ENCODE data around the gene VSTM2L. TPM values are rescaled to one million over a fixed set of nuclear protein-coding genes. Genes with fewer than 3 reads are reported as not detected.
A peak's percentile ranks its signal among the peaks of the same experiment; 100 is the strongest.

VSTM2L gene
- polyA plus RNA-seq, 1 donor from 2014 or later: 22.1 TPM

DNA sequence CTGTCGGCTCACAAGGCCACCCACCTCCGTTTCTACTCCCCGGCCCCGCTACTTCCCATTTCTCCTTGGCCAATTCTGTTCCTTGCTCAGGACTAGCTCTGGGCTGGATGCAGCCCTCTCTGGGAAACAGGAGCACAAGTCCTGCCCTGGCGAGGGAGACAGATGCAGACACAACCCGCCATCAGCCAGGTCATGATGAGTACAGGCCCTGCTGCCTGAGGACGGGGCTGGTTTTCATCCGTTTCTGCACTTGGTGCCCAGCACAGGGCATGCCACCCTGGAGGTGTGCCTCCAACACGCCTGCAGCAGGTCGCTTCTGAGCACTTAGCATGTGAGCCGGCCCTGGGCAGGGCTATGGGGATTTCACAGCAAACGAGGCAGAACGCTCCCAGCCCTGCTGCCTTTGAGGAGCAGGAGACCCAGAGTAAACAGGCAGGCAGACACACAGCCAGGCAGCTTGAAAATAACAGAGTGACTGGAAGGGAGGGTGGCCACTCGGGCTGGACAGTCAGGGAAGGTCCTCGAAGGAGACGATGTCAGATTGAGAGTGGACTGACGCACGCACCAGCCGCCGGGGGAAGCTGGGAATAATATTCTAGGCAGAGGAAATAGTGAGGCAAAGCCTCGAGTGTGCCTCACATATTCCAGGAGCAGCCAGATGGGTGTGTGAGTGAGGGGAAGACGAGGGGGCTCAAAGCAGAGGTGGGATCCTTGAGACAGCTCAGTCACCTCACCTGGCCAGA, 21.2 kb upstream of the VSTM2L start:
- TF ChIP-seq MXI1 (conservative IDR thresholded peaks at IDR 0.05; ENCODE audit: poor library complexity, severe bottlenecking) (no peak), POLR2AphosphoS5 (IDR thresholded peaks at IDR 0.05) (no peak), SMC3 (conservative IDR thresholded peaks at IDR 0.05; ENCODE audit: poor library complexity) (no peak), EP300 (conservative IDR thresholded peaks at IDR 0.05; ENCODE audit: poor library complexity, severe bottlenecking) (no peak)
- TF ChIP-seq, protein P1, sequence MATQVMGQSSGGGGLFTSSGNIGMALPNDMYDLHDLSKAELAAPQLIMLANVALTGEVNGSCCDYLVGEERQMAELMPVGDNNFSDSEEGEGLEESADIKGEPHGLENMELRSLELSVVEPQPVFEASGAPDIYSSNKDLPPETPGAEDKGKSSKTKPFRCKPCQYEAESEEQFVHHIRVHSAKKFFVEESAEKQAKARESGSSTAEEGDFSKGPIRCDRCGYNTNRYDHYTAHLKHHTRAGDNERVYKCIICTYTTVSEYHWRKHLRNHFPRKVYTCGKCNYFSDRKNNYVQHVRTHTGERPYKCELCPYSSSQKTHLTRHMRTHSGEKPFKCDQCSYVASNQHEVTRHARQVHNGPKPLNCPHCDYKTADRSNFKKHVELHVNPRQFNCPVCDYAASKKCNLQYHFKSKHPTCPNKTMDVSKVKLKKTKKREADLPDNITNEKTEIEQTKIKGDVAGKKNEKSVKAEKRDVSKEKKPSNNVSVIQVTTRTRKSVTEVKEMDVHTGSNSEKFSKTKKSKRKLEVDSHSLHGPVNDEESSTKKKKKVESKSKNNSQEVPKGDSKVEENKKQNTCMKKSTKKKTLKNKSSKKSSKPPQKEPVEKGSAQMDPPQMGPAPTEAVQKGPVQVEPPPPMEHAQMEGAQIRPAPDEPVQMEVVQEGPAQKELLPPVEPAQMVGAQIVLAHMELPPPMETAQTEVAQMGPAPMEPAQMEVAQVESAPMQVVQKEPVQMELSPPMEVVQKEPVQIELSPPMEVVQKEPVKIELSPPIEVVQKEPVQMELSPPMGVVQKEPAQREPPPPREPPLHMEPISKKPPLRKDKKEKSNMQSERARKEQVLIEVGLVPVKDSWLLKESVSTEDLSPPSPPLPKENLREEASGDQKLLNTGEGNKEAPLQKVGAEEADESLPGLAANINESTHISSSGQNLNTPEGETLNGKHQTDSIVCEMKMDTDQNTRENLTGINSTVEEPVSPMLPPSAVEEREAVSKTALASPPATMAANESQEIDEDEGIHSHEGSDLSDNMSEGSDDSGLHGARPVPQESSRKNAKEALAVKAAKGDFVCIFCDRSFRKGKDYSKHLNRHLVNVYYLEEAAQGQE (IDR thresholded peaks at IDR 0.05; ENCODE audit: borderline replicate concordance): no peak
- Histone ChIP-seq H3K4me3 (ENCODE audit: low read length) (no peak overlapping the region), H3K27ac (ENCODE audit: low read length) (no peak overlapping the region), H3K27me3 (ENCODE audit: insufficient read depth, low read depth, low read length) (no peaks in the 10 kb centered on the region), H3K79me2 (replicated peaks; ENCODE audit: insufficient read depth, low read length) (no peaks in the 10 kb centered on the region), H3K4me2 (ENCODE audit: low read length) (no peak overlapping the region), H4K20me1 (ENCODE audit: insufficient read depth) (no peaks in the 10 kb centered on the region), H3K36me3 (ENCODE audit: insufficient read depth, low read length) (no peaks in the 10 kb centered on the region), H3K9me3 (ENCODE audit: low read length) (no peaks in the 10 kb centered on the region), H3F3A (ENCODE audit: insufficient read depth, low read length, poor library complexity, severe bottlenecking) (no peaks in the 10 kb centered on the region), H2AFZ (ENCODE audit: low read depth, low read length) (no peak overlapping the region), H3K9me2 (ENCODE audit: insufficient read depth, low read length) (no peaks in the 10 kb centered on the region), H3K9ac (ENCODE audit: low read length) (no peak overlapping the region)

DNA sequence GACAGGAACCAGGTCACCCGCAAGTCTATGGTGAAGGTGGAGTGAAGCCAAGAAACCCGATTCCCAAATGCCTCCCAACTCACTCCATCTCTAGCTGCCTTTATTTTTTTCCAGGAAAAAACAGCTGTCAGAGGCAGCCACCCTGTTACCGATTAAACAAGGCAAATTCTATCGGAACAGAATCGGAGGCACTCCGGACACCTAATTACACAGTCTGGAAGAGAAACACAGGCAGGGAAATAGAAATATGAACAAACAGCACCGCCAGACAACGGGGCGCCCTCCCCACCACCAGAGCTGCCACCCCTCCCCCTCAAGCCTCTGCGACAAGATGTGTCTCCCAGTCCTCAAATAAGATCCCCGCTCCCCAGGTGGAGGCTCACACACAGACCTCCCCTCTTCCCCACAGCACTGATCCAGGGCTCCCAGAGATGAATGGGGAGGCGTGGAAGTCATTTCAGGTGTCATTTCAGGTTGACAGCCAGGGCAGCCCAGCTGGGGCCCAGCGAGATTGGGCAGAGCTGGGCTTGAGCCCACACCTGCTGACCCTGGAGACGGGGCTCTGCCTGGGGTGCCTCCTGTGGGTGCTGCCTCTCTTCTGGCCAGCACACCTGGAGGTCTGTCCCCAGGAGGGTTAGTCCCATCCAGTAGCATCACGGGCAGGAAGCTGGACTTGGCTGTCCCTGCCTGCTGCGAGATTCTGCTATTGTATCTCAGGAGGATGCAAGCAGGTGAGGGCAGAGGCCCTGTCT, 19.8 kb upstream of the VSTM2L start:
- TF ChIP-seq POLR2AphosphoS5 (IDR thresholded peaks at IDR 0.05) (no peak), EZH2 (IDR thresholded peaks at IDR 0.05; ENCODE audit: borderline replicate concordance, insufficient read depth, low read length, poor library complexity, severe bottlenecking) (no peak), MXI1 (conservative IDR thresholded peaks at IDR 0.05; ENCODE audit: poor library complexity, severe bottlenecking) (no peak), TAF1 (IDR thresholded peaks at IDR 0.05; ENCODE audit: low read depth) (no peak), EP300 (conservative IDR thresholded peaks at IDR 0.05; ENCODE audit: poor library complexity, severe bottlenecking) (no peak), RAD21 (conservative IDR thresholded peaks at IDR 0.05) (no peak), SMC3 (conservative IDR thresholded peaks at IDR 0.05; ENCODE audit: poor library complexity) (no peak)
- TF ChIP-seq, protein P1 (IDR thresholded peaks at IDR 0.05; ENCODE audit: borderline replicate concordance): no peak
- TF ChIP-seq, protein P2, sequence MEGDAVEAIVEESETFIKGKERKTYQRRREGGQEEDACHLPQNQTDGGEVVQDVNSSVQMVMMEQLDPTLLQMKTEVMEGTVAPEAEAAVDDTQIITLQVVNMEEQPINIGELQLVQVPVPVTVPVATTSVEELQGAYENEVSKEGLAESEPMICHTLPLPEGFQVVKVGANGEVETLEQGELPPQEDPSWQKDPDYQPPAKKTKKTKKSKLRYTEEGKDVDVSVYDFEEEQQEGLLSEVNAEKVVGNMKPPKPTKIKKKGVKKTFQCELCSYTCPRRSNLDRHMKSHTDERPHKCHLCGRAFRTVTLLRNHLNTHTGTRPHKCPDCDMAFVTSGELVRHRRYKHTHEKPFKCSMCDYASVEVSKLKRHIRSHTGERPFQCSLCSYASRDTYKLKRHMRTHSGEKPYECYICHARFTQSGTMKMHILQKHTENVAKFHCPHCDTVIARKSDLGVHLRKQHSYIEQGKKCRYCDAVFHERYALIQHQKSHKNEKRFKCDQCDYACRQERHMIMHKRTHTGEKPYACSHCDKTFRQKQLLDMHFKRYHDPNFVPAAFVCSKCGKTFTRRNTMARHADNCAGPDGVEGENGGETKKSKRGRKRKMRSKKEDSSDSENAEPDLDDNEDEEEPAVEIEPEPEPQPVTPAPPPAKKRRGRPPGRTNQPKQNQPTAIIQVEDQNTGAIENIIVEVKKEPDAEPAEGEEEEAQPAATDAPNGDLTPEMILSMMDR (IDR thresholded peaks at IDR 0.05; ENCODE audit: poor library complexity, severe bottlenecking): no peak
- H3K4me2 ChIP-seq (ENCODE audit: low read length): no peak overlapping the region
- no peaks in the 10 kb centered on the region for H3K27me3 ChIP-seq (ENCODE audit: insufficient read depth, low read depth, low read length)
- H3K36me3 ChIP-seq (ENCODE audit: insufficient read depth, low read length): no peaks in the 10 kb centered on the region
- H3F3A ChIP-seq (ENCODE audit: insufficient read depth, low read length, poor library complexity, severe bottlenecking): no peaks in the 10 kb centered on the region
- peak overlapping the region; percentile 5 for H3K9ac ChIP-seq (ENCODE audit: low read length)
- H3K9me3 ChIP-seq (ENCODE audit: low read length): no peaks in the 10 kb centered on the region
- H3K4me3 ChIP-seq (ENCODE audit: low read length): no peak overlapping the region
- H3K9me2 ChIP-seq (ENCODE audit: insufficient read depth, low read length): no peaks in the 10 kb centered on the region
- H3K79me2 ChIP-seq (replicated peaks; ENCODE audit: insufficient read depth, low read length): no peaks in the 10 kb centered on the region
- no peak overlapping the region for H2AFZ ChIP-seq (ENCODE audit: low read depth, low read length)
- H3K27ac ChIP-seq (ENCODE audit: low read length): no peak overlapping the region
- H4K20me1 ChIP-seq (ENCODE audit: insufficient read depth): no peaks in the 10 kb centered on the region
